GM19372 (cell line): ENCODE results near the gene RPS15.
"Not testable (repeated sequence)": the region's sequence is repeated elsewhere in the genome, so short reads cannot be mapped to it uniquely, and the experiment has no call there.

Experiments
- ATAC-seq: cut with Tn5 transposase; IDR thresholded peaks from one replicate; pipeline ENCODE4 v1.9.1; 2021; ENCODE audit warnings: mild to moderate bottlenecking, low read depth, moderate library complexity; ENCODE audit not compliant: unreplicated experiment

Gene RPS15

GRCh38 chr19:1431759-1432506, 6.3 kb upstream of the RPS15 start:
- ATAC-seq = no peak

- no peak for ATAC-seq
Observed at GRCh38 chr19:1432507-1432887, 5.7 kb upstream of the RPS15 start.

- ATAC-seq = no peak
Observed at GRCh38 chr19:1433119-1434039, 4.8 kb upstream of the RPS15 start.

GRCh38 chr19:1434040-1434366, 4.2 kb upstream of the RPS15 start:
- ATAC-seq = no peak

GRCh38 chr19:1434577-1435060, 3.6 kb upstream of the RPS15 start:
- ATAC-seq = no peak

- ATAC-seq = no peak
Observed at GRCh38 chr19:1435378-1435989, 2.7 kb upstream of the RPS15 start.

GRCh38 chr19:1437609-1438008, 587 bp upstream of the RPS15 start:
- no peak for ATAC-seq

- ATAC-seq = no peak
Observed at GRCh38 chr19:1438933-1439354, 748 bp downstream of the RPS15 start.

- not testable (repeated sequence) for ATAC-seq
Observed at GRCh38 chr19:1439525-1440417, 1.6 kb downstream of the RPS15 start.

GRCh38 chr19:1440418-1440801, 2.2 kb downstream of the RPS15 start:
- no peak for ATAC-seq

- ATAC-seq = no peak
Observed at GRCh38 chr19:1441022-1441426, 2.8 kb downstream of the RPS15 start.

GRCh38 chr19:1441677-1442438, 3.7 kb downstream of the RPS15 start:
- no peak for ATAC-seq

- ATAC-seq = peak; percentile 64
Observed at GRCh38 chr19:1445185-1445931, 7.2 kb downstream of the RPS15 start.

- ATAC-seq = no peak
Observed at GRCh38 chr19:1445932-1446712, 7.9 kb downstream of the RPS15 start.

- ATAC-seq = no peak
Observed at GRCh38 chr19:1446713-1447481, 8.7 kb downstream of the RPS15 start.

GRCh38 chr19:1447504-1447903, 9.3 kb downstream of the RPS15 start:
- no peak for ATAC-seq

GRCh38 chr19:1447944-1448343, 9.7 kb downstream of the RPS15 start:
- no peak for ATAC-seq
